Measurements from ENCODE around the gene MTF1. TPM values are rescaled to one million over a fixed set of nuclear protein-coding genes. Genes with fewer than 3 reads are reported as not detected.

Gene MTF1
- total RNA-seq, result 5.0 TPM

GRCh38 chr1:37859507-37860345 is at the start of gene MTF1:
MTF1 (minus strand) TSS chr1:37859592; CDS start chr1:37857658, 1,934 bp downstream.

GRCh38 chr1:37807555-37808368 is 51.6 kb downstream of the MTF1 start, which contains the start of the genes C1orf122 and YRDC:
C1orf122 (plus strand) TSS chr1:37807790; CDS start chr1:37808405, 615 bp downstream.
YRDC (minus strand) TSS chr1:37808208; CDS start chr1:37808180, 28 bp downstream.

GRCh38 chr1:37793773-37794371 is 65.5 kb downstream of the MTF1 start, which contains the start of gene MANEAL:
MANEAL (plus strand) TSS chr1:37793847; CDS start chr1:37794183, 336 bp downstream.

GRCh38 chr1:37764888-37765441 is 94.4 kb downstream of the MTF1 start, which contains the start of gene EPHA10:
EPHA10 (minus strand) TSS chr1:37765120; CDS start chr1:37765066, 54 bp downstream.

Small RNA genes lying within 50 kb of the gene (small RNA-seq; reads per million reads assigned to genes)
- gene RF00092 (ENCODE audit: low replicate concordance) (not detected), gene RNU6-584P (ENCODE audit: low replicate concordance) (not detected)

Other genes starting within 250 kb of the MTF1 start
- gene RSPO1, start 224.7 kb downstream of the MTF1 start, total RNA-seq, result not detected
- gene CDCA8, start 167.1 kb downstream of the MTF1 start, total RNA-seq, result 1.9 TPM
- gene EPHA10, start 94.5 kb downstream of the MTF1 start, total RNA-seq, result 11.9 TPM
- gene MANEAL, start 65.7 kb downstream of the MTF1 start, total RNA-seq, result 41.0 TPM
- 10.3 TPM for gene C1orf122, start 51.8 kb downstream of the MTF1 start, total RNA-seq
- 11.0 TPM for gene YRDC, start 51.4 kb downstream of the MTF1 start, total RNA-seq
- gene INPP5B, start 87.5 kb upstream of the MTF1 start, total RNA-seq, result 22.2 TPM
- gene SF3A3, start 130.4 kb upstream of the MTF1 start, total RNA-seq, result 78.3 TPM
- 8.8 TPM for gene FHL3, start 145.9 kb upstream of the MTF1 start, total RNA-seq
- 33.5 TPM for gene UTP11, start 153.1 kb upstream of the MTF1 start, total RNA-seq
- 5.9 TPM for gene POU3F1, start 187.2 kb upstream of the MTF1 start, total RNA-seq

All from parietal lobe (tissue), 2 donors.